GM06990 (cell line): ENCODE data around the gene LRFN4.

Source experiments
- DNase-seq: peaks from one replicate; pipeline ENCODE4 v3.0.0-alpha.2; 2011; ENCODE audit not compliant: insufficient read length; ENCODE audit errors: extremely low read depth
- H3K27me3 ChIP-seq: replicated peaks from 2 replicates; pipeline ENCODE4 v1.6.0; 2011; ENCODE audit warnings: low read length; ENCODE audit not compliant: control insufficient read depth, insufficient read depth
- H3K36me3 ChIP-seq: 2 replicates; pipeline ENCODE4 v1.5.1; 2011; ENCODE audit warnings: low read length; ENCODE audit not compliant: control insufficient read depth, insufficient read depth
- H3K4me3 ChIP-seq: replicated peaks from 2 replicates; pipeline ENCODE4 v1.5.1; 2011; ENCODE audit warnings: low read depth, mild to moderate bottlenecking, control low read depth, low read length
- CTCF ChIP-seq: IDR thresholded peaks from 2 replicates; pipeline ENCODE4 v1.5.1; 2011; ENCODE audit warnings: low read length, control low read depth, mild to moderate bottlenecking, inconsistent platforms; ENCODE audit not compliant: insufficient read depth, poor library complexity, severe bottlenecking

The LRFN4 gene

GRCh38 chr11:66834943-66835342, 21.9 kb upstream of the LRFN4 start:
- DNase-seq = no peak
- TF ChIP-seq CTCF = no peak
- peaks cover 2% of the 10 kb centered on the region for H3K36me3 ChIP-seq
- no peaks in the 10 kb centered on the region for H3K27me3 ChIP-seq
- H3K4me3 ChIP-seq = no peak overlapping the region

- H3K4me3 ChIP-seq = no peak overlapping the region
- H3K27me3 ChIP-seq = no peaks in the 10 kb centered on the region
- peaks cover 3% of the 10 kb centered on the region for H3K36me3 ChIP-seq
- no peak for TF ChIP-seq CTCF
- no peak for DNase-seq
Measured at GRCh38 chr11:66835768-66836405, 21.0 kb upstream of the LRFN4 start.

GRCh38 chr11:66840317-66841091, 16.4 kb upstream of the LRFN4 start:
- no peak for DNase-seq
- TF ChIP-seq CTCF = no peak
- H3K4me3 ChIP-seq = no peak overlapping the region
- peaks cover 7% of the 10 kb centered on the region for H3K36me3 ChIP-seq
- H3K27me3 ChIP-seq = no peaks in the 10 kb centered on the region

- Histone ChIP-seq H3K27me3 (no peaks in the 10 kb centered on the region), H3K4me3 (peak overlapping the region; percentile 95), H3K36me3 (peaks cover 16% of the 10 kb centered on the region)
- DNase-seq = no peak
- TF ChIP-seq CTCF = no peak
Measured at GRCh38 chr11:66841861-66842260, 15.0 kb upstream of the LRFN4 start.

GRCh38 chr11:66842501-66842895, 14.4 kb upstream of the LRFN4 start:
- TF ChIP-seq CTCF = no peak
- Histone ChIP-seq H3K27me3 (no peaks in the 10 kb centered on the region), H3K36me3 (peaks cover 18% of the 10 kb centered on the region), H3K4me3 (peak overlapping the region; percentile 95)
- DNase-seq = no peak
